Sigmoid colon (tissue), 7 donors: Measurements from ENCODE around the gene FHAD1. TPM values are rescaled to one million over a fixed set of nuclear protein-coding genes. Genes with fewer than 3 reads are reported as not detected.

ENCODE experiments used
- DNase-seq: peaks from one replicate; pipeline ENCODE4 v3.0.0-alpha.2; 2019
- H3K27ac ChIP-seq, 4 donors: fragments of 200-600 bp; sonication (generic); one replicate each; pipeline ENCODE4 v1.5.1; 2016 to 2019; ENCODE audit warnings: mild to moderate bottlenecking in 1 of 4
- H3K27me3 ChIP-seq, 3 donors: fragments of 200-600 bp; sonication (generic); one replicate each; pipeline ENCODE4 v1.5.1; 2019; ENCODE audit warnings: mild to moderate bottlenecking in 1 of 3
- H3K36me3 ChIP-seq, 4 donors: fragments of 200-600 bp; sonication (generic); one replicate each; pipeline ENCODE4 v1.5.1; 2016 to 2019
- H3K4me1 ChIP-seq, 4 donors: fragments of 200-600 bp; sonication (generic); one replicate each; pipeline ENCODE4 v1.5.1; 2017 to 2019
- H3K4me3 ChIP-seq, 4 donors: fragments of 200-600 bp; sonication (generic); one replicate each; pipeline ENCODE4 v1.5.1; 2017 to 2019; ENCODE audit warnings: mild to moderate bottlenecking in 2 of 4, moderate library complexity in 1 of 4
- H3K9me3 ChIP-seq, 4 donors: fragments of 200-600 bp in 3 of 4; sonication (generic) in 3 of 4; one replicate each; pipeline versions ENCODE4 v1.5.1 to v1.6.1; 2013 to 2019
- EP300 ChIP-seq, 4 donors: sonication (generic); formaldehyde crosslinking; IDR thresholded peaks; one replicate each; pipeline ENCODE4 v1.6.1; 2017; ENCODE audit warnings: antibody characterized with exemption in 4 of 4
- POLR2A ChIP-seq, 2 donors: fragments of 450-650 bp; IDR thresholded peaks; one replicate each; pipeline ENCODE4 v1.6.1; 2016; ENCODE audit warnings: antibody characterized with exemption in 2 of 2, mild to moderate bottlenecking in 2 of 2, moderate library complexity in 2 of 2
- POLR2AphosphoS5 ChIP-seq, 4 donors: sonication (generic); formaldehyde crosslinking; IDR thresholded peaks; one replicate each; pipeline ENCODE4 v1.6.1; 2017; ENCODE audit warnings: antibody characterized with exemption in 4 of 4
- WGBS, 2 donors: extraction: QIAGEN DNeasy Blood & Tissue Kit; methylation state at CpG; one replicate each; pipeline ENCODE4 v1.1.7; 2013; 5-methylcytosine and 5-hydroxymethylcytosine counted together
- intact Hi-C: fragments of 100-400 bp; cut with DNase I; formaldehyde crosslinking; loops from one replicate; pipeline ENCODE4 v1.15.1; 2023
- polyA plus RNA-seq, 3 donors: library from polyadenylated mRNA; stranded (reverse); fragments of 200-250 nt; gene quantifications; one replicate each; pipeline ENCODE4 v1.2.3, GENCODE V29; 2013
- total RNA-seq, 4 donors: library from RNA; depleted of rRNA; stranded (reverse); fragments of >200 nt; gene quantifications; one replicate each; pipeline ENCODE4 v1.1.0, GENCODE V29; 2016
- TF ChIP-seq, protein P1 (sequence below), 4 experiments: fragments of 450-650 bp in 3 of 4; fragments of 200-600 bp in 1 of 4; IDR thresholded peaks; one replicate each; pipeline ENCODE4 v1.5.1; 2016 to 2019; ENCODE audit warnings: antibody characterized with exemption in 4 of 4, mild to moderate bottlenecking in 3 of 4, moderate library complexity in 2 of 4
- donor health status: healthy with polysubstance abuse.
- donor health status: Bipolar disorder and iron deficiency.
- donor health status: healthy.

FHAD1 gene
- total and polyA plus RNA-seq, 7 donors, result 0.27 to 1.8 (median 0.92) TPM; not detected in 2

DNA sequence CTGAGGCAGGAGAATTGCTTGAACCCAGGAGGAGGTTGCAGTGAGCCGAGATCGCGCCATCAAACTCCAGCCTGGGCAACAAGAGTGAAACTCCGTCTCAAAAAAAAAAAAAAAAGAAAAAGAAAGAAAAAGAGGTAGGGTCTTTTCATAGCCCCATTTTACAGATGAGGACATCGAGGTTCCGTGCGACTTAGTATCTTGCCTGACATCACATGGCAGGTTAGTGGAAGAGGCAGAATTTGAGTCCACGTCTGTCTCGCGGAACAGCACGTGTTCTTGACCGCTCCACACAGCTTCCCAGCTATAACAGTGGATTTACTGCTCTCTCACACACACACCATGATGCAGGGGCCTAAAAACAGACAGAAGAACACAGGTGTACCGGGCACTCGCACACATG is 192.3 kb downstream of the FHAD1 start:
- DNase-seq, result no peak
- 96% methylated on average over 14 of the region's 14 CpGs for WGBS, 2 donors
- H3K9me3 ChIP-seq, result no peaks in the 10 kb centered on the region
- no peaks in the 10 kb centered on the region for H3K36me3 ChIP-seq
- TF ChIP-seq EP300 (IDR thresholded peaks at IDR 0.05) (no peak), POLR2AphosphoS5 (IDR thresholded peaks at IDR 0.05) (no peak), POLR2A (IDR thresholded peaks at IDR 0.05) (no peak)
- TF ChIP-seq, protein P1, sequence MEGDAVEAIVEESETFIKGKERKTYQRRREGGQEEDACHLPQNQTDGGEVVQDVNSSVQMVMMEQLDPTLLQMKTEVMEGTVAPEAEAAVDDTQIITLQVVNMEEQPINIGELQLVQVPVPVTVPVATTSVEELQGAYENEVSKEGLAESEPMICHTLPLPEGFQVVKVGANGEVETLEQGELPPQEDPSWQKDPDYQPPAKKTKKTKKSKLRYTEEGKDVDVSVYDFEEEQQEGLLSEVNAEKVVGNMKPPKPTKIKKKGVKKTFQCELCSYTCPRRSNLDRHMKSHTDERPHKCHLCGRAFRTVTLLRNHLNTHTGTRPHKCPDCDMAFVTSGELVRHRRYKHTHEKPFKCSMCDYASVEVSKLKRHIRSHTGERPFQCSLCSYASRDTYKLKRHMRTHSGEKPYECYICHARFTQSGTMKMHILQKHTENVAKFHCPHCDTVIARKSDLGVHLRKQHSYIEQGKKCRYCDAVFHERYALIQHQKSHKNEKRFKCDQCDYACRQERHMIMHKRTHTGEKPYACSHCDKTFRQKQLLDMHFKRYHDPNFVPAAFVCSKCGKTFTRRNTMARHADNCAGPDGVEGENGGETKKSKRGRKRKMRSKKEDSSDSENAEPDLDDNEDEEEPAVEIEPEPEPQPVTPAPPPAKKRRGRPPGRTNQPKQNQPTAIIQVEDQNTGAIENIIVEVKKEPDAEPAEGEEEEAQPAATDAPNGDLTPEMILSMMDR (IDR thresholded peaks at IDR 0.05), result no peak
- H3K27ac ChIP-seq, result no peak overlapping the region
- intact Hi-C loops, result loop anchor here (10.0 kb wide), 1 partner anchor 315 kb away; no protein-coding TSS in a partner anchor
- H3K4me3 ChIP-seq, result no peak overlapping the region
- no peaks in the 10 kb centered on the region for H3K27me3 ChIP-seq
- H3K4me1 ChIP-seq, result no peaks in the 10 kb centered on the region

DNA sequence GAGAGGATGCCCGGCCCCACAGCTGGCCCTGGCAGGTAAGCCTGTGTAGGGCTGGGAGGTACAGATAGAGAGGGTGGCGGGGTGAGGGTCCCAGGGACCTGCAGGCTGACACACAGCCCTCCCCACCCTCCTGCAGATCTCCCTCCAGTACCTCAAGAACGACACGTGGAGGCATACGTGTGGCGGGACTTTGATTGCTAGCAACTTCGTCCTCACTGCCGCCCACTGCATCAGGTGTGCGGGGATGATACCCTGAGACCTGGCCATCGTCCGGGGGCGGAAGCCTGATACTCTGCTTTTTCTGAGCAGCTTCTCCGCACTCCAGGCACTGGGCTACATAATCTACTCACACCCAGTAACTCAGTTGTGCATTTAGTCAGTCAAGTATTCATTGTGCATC is 193.3 kb downstream of the FHAD1 start:
- Histone ChIP-seq H3K27me3 (no peaks in the 10 kb centered on the region), H3K9me3 (no peaks in the 10 kb centered on the region), H3K4me1 (no peaks in the 10 kb centered on the region), H3K36me3 (no peaks in the 10 kb centered on the region), H3K4me3 (no peak overlapping the region), H3K27ac (no peak overlapping the region)
- TF ChIP-seq, protein P1 (IDR thresholded peaks at IDR 0.05), result no peak
- TF ChIP-seq POLR2AphosphoS5 (IDR thresholded peaks at IDR 0.05) (no peak), POLR2A (IDR thresholded peaks at IDR 0.05) (no peak), EP300 (IDR thresholded peaks at IDR 0.05) (no peak)
- no peak for DNase-seq
- WGBS, 2 donors, result 91% methylated on average over 13 of the region's 13 CpGs
- intact Hi-C loops, result no loop called here

DNA sequence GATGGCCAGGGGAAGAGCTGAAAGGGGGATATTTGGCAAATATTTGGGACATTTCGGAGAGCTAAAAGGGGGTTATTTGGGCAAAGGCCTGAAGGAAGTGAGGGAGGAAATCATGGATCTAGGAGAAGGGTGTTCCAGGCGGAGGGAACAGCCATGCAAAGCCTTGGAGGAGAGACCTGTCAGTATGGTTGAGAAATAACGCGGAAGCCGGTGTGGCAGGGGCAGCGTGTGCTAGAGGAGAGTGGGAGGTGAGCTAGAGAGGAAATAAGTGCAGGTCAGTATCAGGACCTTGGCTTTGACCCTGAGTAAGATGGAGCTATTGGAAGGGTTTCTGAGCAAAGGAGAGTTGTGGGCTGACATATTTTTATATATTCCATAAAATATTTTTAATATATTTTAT is 194.2 kb downstream of the FHAD1 start:
- TF ChIP-seq POLR2AphosphoS5 (IDR thresholded peaks at IDR 0.05) (no peak), EP300 (IDR thresholded peaks at IDR 0.05) (no peak), POLR2A (IDR thresholded peaks at IDR 0.05) (no peak)
- TF ChIP-seq, protein P1 (IDR thresholded peaks at IDR 0.05), result no peak
- intact Hi-C loops, result no loop called here

DNA sequence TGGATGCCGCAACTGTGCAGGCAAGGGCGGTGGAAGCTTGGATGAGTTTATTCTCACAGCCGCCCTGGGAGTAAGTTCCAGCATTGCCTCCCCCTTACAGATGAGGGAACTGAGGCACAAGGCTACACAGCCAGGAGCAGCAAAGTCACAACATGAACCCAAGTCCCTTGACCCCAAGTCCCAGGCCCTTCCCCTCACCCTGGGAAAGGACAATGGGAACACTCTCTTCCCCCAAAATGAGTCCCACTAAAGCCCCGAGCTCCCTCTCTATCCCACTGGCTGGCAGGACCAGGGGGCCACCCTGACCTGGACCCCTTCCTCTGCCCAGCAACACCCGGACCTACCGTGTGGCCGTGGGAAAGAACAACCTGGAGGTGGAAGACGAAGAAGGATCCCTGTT is 195.1 kb downstream of the FHAD1 start:
- WGBS, 2 donors, result 93 to 94% methylated on average over 8 of the region's 8 CpGs
- no peak overlapping the region for H3K4me3 ChIP-seq
- DNase-seq, result no peak
- intact Hi-C loops, result no loop called here
- no peaks in the 10 kb centered on the region for H3K9me3 ChIP-seq
- H3K27ac ChIP-seq, result no peak overlapping the region
- no peaks in the 10 kb centered on the region for H3K4me1 ChIP-seq
- TF ChIP-seq, protein P1 (IDR thresholded peaks at IDR 0.05), result no peak
- TF ChIP-seq POLR2AphosphoS5 (IDR thresholded peaks at IDR 0.05), result no peak
- TF ChIP-seq POLR2A (IDR thresholded peaks at IDR 0.05), result no peak
- TF ChIP-seq EP300 (IDR thresholded peaks at IDR 0.05), result no peak
- peaks cover 0 to 4% (median 0%) of the 10 kb centered on the region in 3 donors for H3K27me3 ChIP-seq
- H3K36me3 ChIP-seq, result no peaks in the 10 kb centered on the region

More for the DNA sequence above, 194.2 kb downstream of the FHAD1 start:
- H3K36me3 ChIP-seq, result no peaks in the 10 kb centered on the region
- no peaks in the 10 kb centered on the region for H3K4me1 ChIP-seq
- DNase-seq, result no peak
- no peak overlapping the region for H3K4me3 ChIP-seq
- no peaks in the 10 kb centered on the region for H3K9me3 ChIP-seq
- 91 to 93% methylated on average over 6 of the region's 6 CpGs for WGBS, 2 donors
- H3K27me3 ChIP-seq, result peaks cover 0 to under 1% (median 0%) of the 10 kb centered on the region in 3 donors
- no peak overlapping the region for H3K27ac ChIP-seq

DNA sequence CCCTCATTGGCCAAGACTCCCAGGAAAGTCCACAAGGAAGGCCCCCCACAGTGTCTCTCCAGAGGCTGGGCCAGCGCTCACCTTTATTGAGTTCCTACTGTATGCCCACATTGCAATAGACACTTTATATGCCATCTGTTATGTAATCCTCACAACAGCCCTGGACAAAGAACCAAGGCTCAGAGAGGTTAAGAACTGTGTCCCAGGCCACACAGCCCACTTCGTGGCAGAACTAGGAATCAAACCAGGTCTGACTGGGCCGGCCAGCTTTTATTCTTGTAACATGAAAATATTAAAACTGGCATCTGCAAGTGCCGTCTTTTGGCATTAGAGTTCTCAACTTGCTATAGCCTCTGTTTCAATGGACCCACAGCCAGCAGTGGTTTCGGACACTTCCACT is 195.7 kb downstream of the FHAD1 start:
- intact Hi-C loops, result no loop called here
- Histone ChIP-seq H3K27me3 (peaks cover 0 to 4% (median 0%) of the 10 kb centered on the region in 3 donors), H3K4me1 (no peaks in the 10 kb centered on the region), H3K4me3 (no peak overlapping the region), H3K36me3 (no peaks in the 10 kb centered on the region), H3K27ac (no peak overlapping the region), H3K9me3 (no peaks in the 10 kb centered on the region)
- TF ChIP-seq, protein P1 (IDR thresholded peaks at IDR 0.05), result no peak
- TF ChIP-seq POLR2AphosphoS5 (IDR thresholded peaks at IDR 0.05), result no peak
- TF ChIP-seq EP300 (IDR thresholded peaks at IDR 0.05), result no peak
- TF ChIP-seq POLR2A (IDR thresholded peaks at IDR 0.05), result no peak
- 88 to 91% methylated on average over 5 of the region's 5 CpGs for WGBS, 2 donors
- DNase-seq, result no peak
